ENCODE results near the gene CBFA2T2.

- TF ChIP-seq CTCF (IDR thresholded peaks at IDR 0.05): no peak
- no peak for TF ChIP-seq POLR2A (IDR thresholded peaks at IDR 0.05)
Measured at GRCh38 chr20:33649201-33649681, 159.3 kb downstream of the CBFA2T2 start.

Data from lower leg skin (tissue), 3 donors.